HepG2 (cell line): ENCODE data around the gene DHX8. TPM values are rescaled to one million over a fixed set of nuclear protein-coding genes. Genes with fewer than 3 reads are reported as not detected.
A peak's percentile ranks its signal among the peaks of the same experiment; 100 is the strongest.

Source experiments
- CEBPG ChIP-seq: IDR thresholded peaks from 2 replicates; pipeline ENCODE4 v1.6.1; 2016
- DNMT3B ChIP-seq: conservative IDR thresholded peaks from 2 replicates; pipeline ENCODE4 v1.6.1; 2016; ENCODE audit warnings: missing biosample characterization, control low read depth
- EZH2 ChIP-seq: conservative IDR thresholded peaks from 2 replicates; pipeline ENCODE4 v1.6.1; 2012; ENCODE audit warnings: mild to moderate bottlenecking, low read depth, low read length, moderate library complexity
- FOXK1 ChIP-seq: sonication (generic); formaldehyde crosslinking; IDR thresholded peaks from 2 replicates; pipeline ENCODE4 v1.4.0; 2020; ENCODE audit warnings: low read depth, missing genetic modification reagents, borderline replicate concordance
- HDAC2 ChIP-seq: sonication (generic); formaldehyde crosslinking; IDR thresholded peaks from 2 replicates; pipeline ENCODE4 v1.4.0; 2020; ENCODE audit warnings: missing genetic modification reagents
- MAFK ChIP-seq, 2 experiments: IDR thresholded peaks in 1 of 2; conservative IDR thresholded peaks in 1 of 2; 2 replicates each; pipeline ENCODE4 v1.6.1; 2011; ENCODE audit warnings: improper control_type of control experiment in 2 of 2, low read length in 2 of 2
- TBP ChIP-seq: sonication (generic); formaldehyde crosslinking; IDR thresholded peaks from 2 replicates; pipeline ENCODE4 v1.5.0; 2020; ENCODE audit warnings: missing genetic modification reagents
- ZFAT ChIP-seq: sonication (generic); formaldehyde crosslinking; conservative IDR thresholded peaks from 2 replicates; pipeline ENCODE4 v1.8.1; 2023; ENCODE audit warnings: missing genetic modification reagents, inconsistent platforms
- ZNF567 ChIP-seq: sonication (generic); formaldehyde crosslinking; IDR thresholded peaks from 2 replicates; pipeline ENCODE4 v1.8.1; 2023; ENCODE audit warnings: mild to moderate bottlenecking, missing genetic modification reagents, borderline replicate concordance
- ZNF598 ChIP-seq: sonication (generic); formaldehyde crosslinking; IDR thresholded peaks from 2 replicates; pipeline ENCODE4 v1.5.1; 2020; ENCODE audit warnings: mild to moderate bottlenecking, missing genetic modification reagents, borderline replicate concordance
- ZNF660 ChIP-seq: sonication (generic); formaldehyde crosslinking; IDR thresholded peaks from 2 replicates; pipeline ENCODE4 v1.5.1; 2020; ENCODE audit warnings: mild to moderate bottlenecking, low read depth, missing genetic modification reagents, borderline replicate concordance
- polyA plus RNA-seq, 8 experiments: library from polyadenylated mRNA; depleted of rRNA in 3 of 8; stranded (reverse) in 7 of 8; unstranded in 1 of 8; fragments of >200 nt; fragmentation: Illumina TruSeq in 4 of 8; extraction: Trizol in 4 of 8; gene quantifications; 2 replicates each; pipeline versions ENCODE4 v1.2.1 to v1.2.3, GENCODE V29; 2011 to 2016; ENCODE audit warnings: low read depth in 4 of 8, missing spikeins in 1 of 8, mixed read lengths in 1 of 8; ENCODE audit not compliant: insufficient read depth in 1 of 8
- total RNA-seq, 5 experiments: library from RNA; depleted of rRNA; stranded (reverse); fragments of >200 nt; fragmentation: Illumina TruSeq; extraction: Trizol; gene quantifications; 2 replicates each; pipeline ENCODE4 v1.2.3, GENCODE V29; 2016; ENCODE audit warnings: low read depth in 1 of 5
- TF ChIP-seq, protein P1 (sequence below): IDR thresholded peaks from 2 replicates; pipeline ENCODE4 v1.6.1; 2016; ENCODE audit warnings: low read depth
- TF ChIP-seq, protein P2 (sequence below): sonication (generic); formaldehyde crosslinking; IDR thresholded peaks from 2 replicates; pipeline ENCODE4 v1.4.0; 2020; ENCODE audit warnings: missing genetic modification reagents, mild to moderate bottlenecking, borderline replicate concordance
- TF ChIP-seq, protein P3 (sequence below): sonication (generic); formaldehyde crosslinking; IDR thresholded peaks from 2 replicates; pipeline ENCODE4 v1.4.0; 2020; ENCODE audit warnings: mild to moderate bottlenecking, missing genetic modification reagents, borderline replicate concordance
- TF ChIP-seq, protein P4 (sequence below): sonication (generic); formaldehyde crosslinking; IDR thresholded peaks from 2 replicates; pipeline ENCODE4 v1.8.1; 2023; ENCODE audit warnings: mild to moderate bottlenecking, missing genetic modification reagents, borderline replicate concordance
- TF ChIP-seq, protein P5 (sequence below): sonication (generic); formaldehyde crosslinking; IDR thresholded peaks from 2 replicates; pipeline ENCODE4 v1.4.0; 2020; ENCODE audit warnings: missing genetic modification reagents, mild to moderate bottlenecking, borderline replicate concordance
- TF ChIP-seq, protein P6 (sequence below): sonication (generic); formaldehyde crosslinking; IDR thresholded peaks from 2 replicates; pipeline ENCODE4 v1.5.1; 2020; ENCODE audit warnings: missing genetic modification reagents, mild to moderate bottlenecking, borderline replicate concordance

DHX8 gene
- total and polyA plus RNA-seq, 2 of the 13 experiments (the other 11 are each of a cell fraction or from before 2014, with no cell fraction given): 24.8 to 48.9 TPM

DNA sequence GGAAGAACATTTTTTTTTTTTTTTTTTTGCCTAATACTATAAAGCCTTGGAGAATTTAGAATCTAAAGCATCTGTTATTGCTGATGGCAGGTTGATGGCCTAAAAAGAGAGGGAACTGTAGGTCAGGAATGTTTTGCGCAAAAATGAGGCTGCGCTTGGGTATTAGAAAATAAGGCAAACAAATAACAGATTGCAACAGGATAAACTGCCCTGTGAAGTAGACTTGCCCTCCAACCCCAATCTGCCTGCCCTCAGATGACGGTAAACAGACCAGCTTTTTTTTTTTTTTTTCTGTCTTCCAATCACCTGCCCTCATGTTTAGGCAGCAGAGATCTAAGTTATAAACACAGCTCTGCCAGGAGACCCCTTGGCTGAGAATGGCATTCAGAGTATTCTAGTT is 3.8 kb upstream of the DHX8 start (continued):
- TF ChIP-seq, protein P1, sequence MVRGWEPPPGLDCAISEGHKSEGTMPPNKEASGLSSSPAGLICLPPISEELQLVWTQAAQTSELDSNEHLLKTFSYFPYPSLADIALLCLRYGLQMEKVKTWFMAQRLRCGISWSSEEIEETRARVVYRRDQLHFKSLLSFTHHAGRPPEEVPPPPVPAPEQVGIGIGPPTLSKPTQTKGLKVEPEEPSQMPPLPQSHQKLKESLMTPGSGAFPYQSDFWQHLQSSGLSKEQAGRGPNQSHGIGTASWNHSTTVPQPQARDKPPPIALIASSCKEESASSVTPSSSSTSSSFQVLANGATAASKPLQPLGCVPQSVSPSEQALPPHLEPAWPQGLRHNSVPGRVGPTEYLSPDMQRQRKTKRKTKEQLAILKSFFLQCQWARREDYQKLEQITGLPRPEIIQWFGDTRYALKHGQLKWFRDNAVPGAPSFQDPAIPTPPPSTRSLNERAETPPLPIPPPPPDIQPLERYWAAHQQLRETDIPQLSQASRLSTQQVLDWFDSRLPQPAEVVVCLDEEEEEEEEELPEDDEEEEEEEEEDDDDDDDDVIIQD: peak; percentile 52; the same call in 1 of the 2 replicates
- TF ChIP-seq HDAC2 (CRISPR knock-in tag) (peak; percentile 93), ZNF567 (no peak), ZFAT (CRISPR knock-in tag) (no peak), TBP (CRISPR knock-in tag) (no peak), ZNF598 (CRISPR knock-in tag) (no peak), FOXK1 (CRISPR knock-in tag) (peak; percentile 89; the same call in 1 of the 2 replicates), MAFK (conservative IDR thresholded peaks at IDR 0.05 in 1 of 2, IDR thresholded peaks at IDR 0.05 in 1 of 2; ENCODE audit: low read length in 2 of 2) (no peak), ZNF660 (no peak), DNMT3B (CRISPR knock-in tag) (peak; percentile 75; the same call in 1 of the 2 replicates), CEBPG (CRISPR knock-in tag) (peak; percentile 88), EZH2 (no peak)
- TF ChIP-seq, protein P2, sequence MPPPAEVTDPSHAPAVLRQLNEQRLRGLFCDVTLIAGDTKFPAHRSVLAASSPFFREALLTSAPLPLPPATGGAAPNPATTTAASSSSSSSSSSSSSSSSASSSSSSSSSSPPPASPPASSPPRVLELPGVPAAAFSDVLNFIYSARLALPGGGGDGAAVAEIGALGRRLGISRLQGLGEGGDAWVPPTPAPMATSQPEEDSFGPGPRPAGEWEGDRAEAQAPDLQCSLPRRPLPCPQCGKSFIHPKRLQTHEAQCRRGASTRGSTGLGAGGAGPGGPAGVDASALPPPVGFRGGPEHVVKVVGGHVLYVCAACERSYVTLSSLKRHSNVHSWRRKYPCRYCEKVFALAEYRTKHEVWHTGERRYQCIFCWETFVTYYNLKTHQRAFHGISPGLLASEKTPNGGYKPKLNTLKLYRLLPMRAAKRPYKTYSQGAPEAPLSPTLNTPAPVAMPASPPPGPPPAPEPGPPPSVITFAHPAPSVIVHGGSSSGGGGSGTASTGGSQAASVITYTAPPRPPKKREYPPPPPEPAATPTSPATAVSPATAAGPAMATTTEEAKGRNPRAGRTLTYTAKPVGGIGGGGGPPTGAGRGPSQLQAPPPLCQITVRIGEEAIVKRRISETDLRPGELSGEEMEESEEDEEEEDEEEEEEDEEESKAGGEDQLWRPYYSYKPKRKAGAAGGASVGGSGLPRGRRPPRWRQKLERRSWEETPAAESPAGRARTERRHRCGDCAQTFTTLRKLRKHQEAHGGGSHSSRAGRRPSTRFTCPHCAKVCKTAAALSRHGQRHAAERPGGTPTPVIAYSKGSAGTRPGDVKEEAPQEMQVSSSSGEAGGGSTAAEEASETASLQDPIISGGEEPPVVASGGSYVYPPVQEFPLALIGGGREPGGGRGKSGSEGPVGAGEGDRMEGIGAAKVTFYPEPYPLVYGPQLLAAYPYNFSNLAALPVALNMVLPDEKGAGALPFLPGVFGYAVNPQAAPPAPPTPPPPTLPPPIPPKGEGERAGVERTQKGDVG (CRISPR knock-in tag): no peak
- TF ChIP-seq, protein P3, sequence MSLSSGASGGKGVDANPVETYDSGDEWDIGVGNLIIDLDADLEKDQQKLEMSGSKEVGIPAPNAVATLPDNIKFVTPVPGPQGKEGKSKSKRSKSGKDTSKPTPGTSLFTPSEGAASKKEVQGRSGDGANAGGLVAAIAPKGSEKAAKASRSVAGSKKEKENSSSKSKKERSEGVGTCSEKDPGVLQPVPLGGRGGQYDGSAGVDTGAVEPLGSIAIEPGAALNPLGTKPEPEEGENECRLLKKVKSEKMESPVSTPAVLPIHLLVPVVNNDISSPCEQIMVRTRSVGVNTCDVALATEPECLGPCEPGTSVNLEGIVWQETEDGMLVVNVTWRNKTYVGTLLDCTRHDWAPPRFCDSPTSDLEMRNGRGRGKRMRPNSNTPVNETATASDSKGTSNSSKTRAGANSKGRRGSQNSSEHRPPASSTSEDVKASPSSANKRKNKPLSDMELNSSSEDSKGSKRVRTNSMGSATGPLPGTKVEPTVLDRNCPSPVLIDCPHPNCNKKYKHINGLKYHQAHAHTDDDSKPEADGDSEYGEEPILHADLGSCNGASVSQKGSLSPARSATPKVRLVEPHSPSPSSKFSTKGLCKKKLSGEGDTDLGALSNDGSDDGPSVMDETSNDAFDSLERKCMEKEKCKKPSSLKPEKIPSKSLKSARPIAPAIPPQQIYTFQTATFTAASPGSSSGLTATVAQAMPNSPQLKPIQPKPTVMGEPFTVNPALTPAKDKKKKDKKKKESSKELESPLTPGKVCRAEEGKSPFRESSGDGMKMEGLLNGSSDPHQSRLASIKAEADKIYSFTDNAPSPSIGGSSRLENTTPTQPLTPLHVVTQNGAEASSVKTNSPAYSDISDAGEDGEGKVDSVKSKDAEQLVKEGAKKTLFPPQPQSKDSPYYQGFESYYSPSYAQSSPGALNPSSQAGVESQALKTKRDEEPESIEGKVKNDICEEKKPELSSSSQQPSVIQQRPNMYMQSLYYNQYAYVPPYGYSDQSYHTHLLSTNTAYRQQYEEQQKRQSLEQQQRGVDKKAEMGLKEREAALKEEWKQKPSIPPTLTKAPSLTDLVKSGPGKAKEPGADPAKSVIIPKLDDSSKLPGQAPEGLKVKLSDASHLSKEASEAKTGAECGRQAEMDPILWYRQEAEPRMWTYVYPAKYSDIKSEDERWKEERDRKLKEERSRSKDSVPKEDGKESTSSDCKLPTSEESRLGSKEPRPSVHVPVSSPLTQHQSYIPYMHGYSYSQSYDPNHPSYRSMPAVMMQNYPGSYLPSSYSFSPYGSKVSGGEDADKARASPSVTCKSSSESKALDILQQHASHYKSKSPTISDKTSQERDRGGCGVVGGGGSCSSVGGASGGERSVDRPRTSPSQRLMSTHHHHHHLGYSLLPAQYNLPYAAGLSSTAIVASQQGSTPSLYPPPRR (CRISPR knock-in tag): peak; percentile 98
- TF ChIP-seq, protein P4, sequence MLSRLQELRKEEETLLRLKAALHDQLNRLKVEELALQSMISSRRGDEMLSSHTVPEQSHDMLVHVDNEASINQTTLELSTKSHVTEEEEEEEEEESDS: peak; percentile 51; the same call in 1 of the 2 replicates
- TF ChIP-seq, protein P5, sequence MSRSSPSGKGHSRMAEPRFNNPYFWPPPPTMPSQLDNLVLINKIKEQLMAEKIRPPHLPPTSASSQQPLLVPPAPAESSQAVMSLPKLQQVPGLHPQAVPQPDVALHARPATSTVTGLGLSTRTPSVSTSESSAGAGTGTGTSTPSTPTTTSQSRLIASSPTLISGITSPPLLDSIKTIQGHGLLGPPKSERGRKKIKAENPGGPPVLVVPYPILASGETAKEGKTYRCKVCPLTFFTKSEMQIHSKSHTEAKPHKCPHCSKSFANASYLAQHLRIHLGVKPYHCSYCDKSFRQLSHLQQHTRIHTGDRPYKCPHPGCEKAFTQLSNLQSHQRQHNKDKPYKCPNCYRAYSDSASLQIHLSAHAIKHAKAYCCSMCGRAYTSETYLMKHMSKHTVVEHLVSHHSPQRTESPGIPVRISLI (CRISPR knock-in tag): peak; percentile 100
- TF ChIP-seq, protein P6, sequence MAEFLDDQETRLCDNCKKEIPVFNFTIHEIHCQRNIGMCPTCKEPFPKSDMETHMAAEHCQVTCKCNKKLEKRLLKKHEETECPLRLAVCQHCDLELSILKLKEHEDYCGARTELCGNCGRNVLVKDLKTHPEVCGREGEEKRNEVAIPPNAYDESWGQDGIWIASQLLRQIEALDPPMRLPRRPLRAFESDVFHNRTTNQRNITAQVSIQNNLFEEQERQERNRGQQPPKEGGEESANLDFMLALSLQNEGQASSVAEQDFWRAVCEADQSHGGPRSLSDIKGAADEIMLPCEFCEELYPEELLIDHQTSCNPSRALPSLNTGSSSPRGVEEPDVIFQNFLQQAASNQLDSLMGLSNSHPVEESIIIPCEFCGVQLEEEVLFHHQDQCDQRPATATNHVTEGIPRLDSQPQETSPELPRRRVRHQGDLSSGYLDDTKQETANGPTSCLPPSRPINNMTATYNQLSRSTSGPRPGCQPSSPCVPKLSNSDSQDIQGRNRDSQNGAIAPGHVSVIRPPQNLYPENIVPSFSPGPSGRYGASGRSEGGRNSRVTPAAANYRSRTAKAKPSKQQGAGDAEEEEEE: no peak
